ENCODE results near the gene NBPF9. TPM values are rescaled to one million over a fixed set of nuclear protein-coding genes. Genes with fewer than 3 reads are reported as not detected.
"Not testable (repeated sequence)": the region's sequence is repeated elsewhere in the genome, so short reads cannot be mapped to it uniquely, and the experiment has no call there.

NBPF9 gene
- total RNA-seq, 2 donors from 2014 or later, result 31.2 to 38.1 TPM

DNA sequence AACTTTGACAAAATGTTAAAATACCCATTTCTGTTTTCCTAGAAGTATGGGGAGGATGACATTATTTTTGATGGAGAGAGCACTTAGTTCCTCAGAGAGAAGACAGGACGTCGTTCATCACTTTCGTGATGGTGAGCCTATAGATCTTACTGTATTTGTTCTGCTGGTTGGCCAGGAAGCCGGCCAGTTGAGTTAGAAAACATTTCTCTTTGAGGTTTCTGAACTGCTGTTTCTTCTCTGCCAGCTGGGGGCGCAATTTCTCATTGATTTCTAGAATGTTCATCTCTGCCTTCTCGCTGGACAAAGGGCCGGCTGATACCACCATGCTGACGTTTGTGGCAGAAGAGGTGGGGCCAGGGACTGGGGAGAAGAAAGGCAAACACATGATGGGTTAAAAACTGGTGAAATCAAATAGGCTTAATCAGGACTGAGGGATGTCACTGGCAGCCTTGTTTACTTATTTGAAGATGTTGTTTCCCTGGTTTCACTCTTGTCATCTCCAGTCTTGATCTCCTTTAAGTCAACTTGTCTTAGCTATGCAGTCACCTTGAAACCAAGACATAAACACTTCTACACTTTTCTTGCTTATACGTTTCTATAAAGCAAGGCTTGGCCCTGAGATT, 27.7 kb downstream of the NBPF9 start:
- DNase-seq; H3K36me3 ChIP-seq (ENCODE audit: control insufficient read depth, insufficient read depth, low read length); H3K9me3 ChIP-seq (ENCODE audit: control insufficient read depth, low read length); H3K4me1 ChIP-seq (ENCODE audit: control insufficient read depth, insufficient read depth, low read length); H3K27me3 ChIP-seq (ENCODE audit: control insufficient read depth, insufficient read depth, low read length, poor library complexity, severe bottlenecking); H3K4me3 Mint-ChIP-seq; H3K9ac ChIP-seq (ENCODE audit: extremely low read depth, low read length, poor library complexity, severe bottlenecking); H3K9me3 Mint-ChIP-seq; H3K27ac Mint-ChIP-seq; H3K4me1 Mint-ChIP-seq; H3K27me3 Mint-ChIP-seq (ENCODE audit: insufficient read depth); H3K27ac ChIP-seq (ENCODE audit: low read depth, low read length); H3K4me3 ChIP-seq (ENCODE audit: low read length): not testable (repeated sequence)
- H3K36me3 Mint-ChIP-seq (ENCODE audit: low read depth), result peaks cover 13% of the 10 kb centered on the region
- TF ChIP-seq, protein P1, sequence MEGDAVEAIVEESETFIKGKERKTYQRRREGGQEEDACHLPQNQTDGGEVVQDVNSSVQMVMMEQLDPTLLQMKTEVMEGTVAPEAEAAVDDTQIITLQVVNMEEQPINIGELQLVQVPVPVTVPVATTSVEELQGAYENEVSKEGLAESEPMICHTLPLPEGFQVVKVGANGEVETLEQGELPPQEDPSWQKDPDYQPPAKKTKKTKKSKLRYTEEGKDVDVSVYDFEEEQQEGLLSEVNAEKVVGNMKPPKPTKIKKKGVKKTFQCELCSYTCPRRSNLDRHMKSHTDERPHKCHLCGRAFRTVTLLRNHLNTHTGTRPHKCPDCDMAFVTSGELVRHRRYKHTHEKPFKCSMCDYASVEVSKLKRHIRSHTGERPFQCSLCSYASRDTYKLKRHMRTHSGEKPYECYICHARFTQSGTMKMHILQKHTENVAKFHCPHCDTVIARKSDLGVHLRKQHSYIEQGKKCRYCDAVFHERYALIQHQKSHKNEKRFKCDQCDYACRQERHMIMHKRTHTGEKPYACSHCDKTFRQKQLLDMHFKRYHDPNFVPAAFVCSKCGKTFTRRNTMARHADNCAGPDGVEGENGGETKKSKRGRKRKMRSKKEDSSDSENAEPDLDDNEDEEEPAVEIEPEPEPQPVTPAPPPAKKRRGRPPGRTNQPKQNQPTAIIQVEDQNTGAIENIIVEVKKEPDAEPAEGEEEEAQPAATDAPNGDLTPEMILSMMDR (conservative IDR thresholded peaks at IDR 0.05), result peak; percentile 51
- WGBS, 2 experiments (ENCODE audit: insufficient coverage in 1 of 2, insufficient read length in 1 of 2), result 60% methylated on average over 4 of the region's 9 CpGs; no CpG with 5 or more reads in 1 of the 2 experiments

DNA sequence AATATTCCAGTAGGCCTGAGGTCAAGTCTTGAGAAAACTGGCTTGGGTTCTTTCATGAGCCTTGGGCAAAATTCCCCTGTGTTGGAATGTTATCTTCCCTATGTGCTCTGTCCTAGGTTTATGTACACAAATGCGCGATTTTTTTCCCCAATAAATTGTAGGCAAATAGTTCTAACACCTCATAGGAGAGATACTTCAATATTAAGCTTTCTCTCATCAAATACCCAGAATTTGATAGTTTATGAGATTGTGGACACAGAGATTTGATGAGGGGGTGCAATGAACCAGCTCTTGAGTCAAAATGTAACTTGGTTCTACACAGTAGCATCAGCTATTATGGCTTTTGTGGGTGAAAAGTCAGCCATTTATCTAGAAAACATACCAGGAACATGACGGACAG, 38.7 kb downstream of the NBPF9 start:
- H3K9me3 ChIP-seq (ENCODE audit: control insufficient read depth, low read length); DNase-seq; H3K4me1 Mint-ChIP-seq; H3K9me3 Mint-ChIP-seq; H3K27ac Mint-ChIP-seq; H3K36me3 ChIP-seq (ENCODE audit: control insufficient read depth, insufficient read depth, low read length); H3K27ac ChIP-seq (ENCODE audit: low read depth, low read length); H3K4me1 ChIP-seq (ENCODE audit: control insufficient read depth, insufficient read depth, low read length); H3K27me3 Mint-ChIP-seq (ENCODE audit: insufficient read depth); H3K4me3 ChIP-seq (ENCODE audit: low read length); H3K9ac ChIP-seq (ENCODE audit: extremely low read depth, low read length, poor library complexity, severe bottlenecking); H3K4me3 Mint-ChIP-seq; H3K27me3 ChIP-seq (ENCODE audit: control insufficient read depth, insufficient read depth, low read length, poor library complexity, severe bottlenecking): not testable (repeated sequence)
- peaks cover 12% of the 10 kb centered on the region for H3K36me3 Mint-ChIP-seq (ENCODE audit: low read depth)
- WGBS, 2 experiments (ENCODE audit: insufficient coverage in 1 of 2, insufficient read length in 1 of 2), result 80% methylated on average over 2 of the region's 3 CpGs; no CpG with 5 or more reads in 1 of the 2 experiments

DNA sequence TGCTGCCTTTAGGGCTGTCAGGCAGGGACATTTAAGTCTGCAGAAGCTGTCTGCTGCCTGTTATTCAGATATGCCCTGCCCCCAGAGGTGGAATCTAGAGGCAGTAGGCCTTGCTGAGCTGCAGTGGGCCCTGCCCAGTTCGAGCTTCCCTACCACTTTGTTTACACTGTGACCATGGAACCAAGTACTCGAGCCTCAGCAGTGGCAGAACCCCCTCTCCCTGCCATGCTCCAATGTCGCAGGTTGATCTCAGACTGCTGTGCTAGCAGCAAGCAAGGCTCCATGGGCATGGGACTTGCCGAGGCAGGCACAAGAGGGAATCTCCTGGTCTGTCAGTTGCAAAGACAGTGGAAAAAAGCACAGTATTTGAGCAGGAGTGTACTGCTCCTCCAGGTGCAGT, 60.3 kb downstream of the NBPF9 start:
- H3K9me3 Mint-ChIP-seq, result peaks cover 15% of the 10 kb centered on the region
- not testable (repeated sequence) for H3K36me3 ChIP-seq (ENCODE audit: control insufficient read depth, insufficient read depth, low read length); H3K9ac ChIP-seq (ENCODE audit: extremely low read depth, low read length, poor library complexity, severe bottlenecking); H3K36me3 Mint-ChIP-seq (ENCODE audit: low read depth); H3K4me1 ChIP-seq (ENCODE audit: control insufficient read depth, insufficient read depth, low read length); H3K4me3 ChIP-seq (ENCODE audit: low read length); H3K27me3 Mint-ChIP-seq (ENCODE audit: insufficient read depth); H3K27ac ChIP-seq (ENCODE audit: low read depth, low read length); H3K4me3 Mint-ChIP-seq; H3K4me1 Mint-ChIP-seq; H3K27ac Mint-ChIP-seq; H3K9me3 ChIP-seq (ENCODE audit: control insufficient read depth, low read length); H3K27me3 ChIP-seq (ENCODE audit: control insufficient read depth, insufficient read depth, low read length, poor library complexity, severe bottlenecking); DNase-seq
- WGBS, 2 experiments (ENCODE audit: insufficient coverage in 1 of 2, insufficient read length in 1 of 2), result 95% methylated on average over 2 of the region's 4 CpGs; no CpG with 5 or more reads in 1 of the 2 experiments

DNA sequence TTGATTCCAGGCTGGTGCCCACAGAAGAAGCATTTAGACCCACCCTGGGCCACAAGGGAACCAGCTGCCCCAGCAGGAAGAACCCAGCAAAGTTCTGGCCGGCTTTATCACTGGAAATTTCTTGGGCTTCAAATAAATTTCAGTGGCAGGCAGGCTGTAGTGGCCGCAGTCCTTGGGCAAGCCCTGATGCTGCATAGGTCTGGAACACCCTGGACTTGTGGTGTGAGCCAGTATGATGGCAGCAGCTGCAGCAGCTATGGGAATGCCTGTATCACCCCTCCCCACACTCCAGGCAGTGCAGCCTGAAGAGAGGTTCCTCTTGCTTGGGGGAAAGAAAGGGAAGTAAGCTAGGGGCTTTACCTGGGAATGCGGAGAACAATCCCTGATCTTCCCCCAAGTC, 69.4 kb downstream of the NBPF9 start:
- not testable (repeated sequence) for H3K4me3 ChIP-seq (ENCODE audit: low read length); H3K27ac Mint-ChIP-seq; DNase-seq; H3K9me3 ChIP-seq (ENCODE audit: control insufficient read depth, low read length); H3K27me3 ChIP-seq (ENCODE audit: control insufficient read depth, insufficient read depth, low read length, poor library complexity, severe bottlenecking); H3K4me1 Mint-ChIP-seq; H3K9ac ChIP-seq (ENCODE audit: extremely low read depth, low read length, poor library complexity, severe bottlenecking); H3K27ac ChIP-seq (ENCODE audit: low read depth, low read length); H3K36me3 Mint-ChIP-seq (ENCODE audit: low read depth); H3K4me1 ChIP-seq (ENCODE audit: control insufficient read depth, insufficient read depth, low read length); H3K36me3 ChIP-seq (ENCODE audit: control insufficient read depth, insufficient read depth, low read length); H3K9me3 Mint-ChIP-seq; H3K4me3 Mint-ChIP-seq
- 100% methylated on average over 1 of the region's 3 CpGs; no CpG with 5 or more reads in 1 of the 2 experiments for WGBS, 2 experiments (ENCODE audit: insufficient coverage in 1 of 2, insufficient read length in 1 of 2)
- peaks cover 13% of the 10 kb centered on the region for H3K27me3 Mint-ChIP-seq (ENCODE audit: insufficient read depth)
